ENCODE data around the gene SOCS6. TPM values are rescaled to one million over a fixed set of nuclear protein-coding genes. Genes with fewer than 3 reads are reported as not detected.

The SOCS6 gene
- polyA plus RNA-seq, 1 of the 3 experiments (the other 2 are of a cell fraction): 12.1 TPM

- TF ChIP-seq TCF12 (IDR thresholded peaks at IDR 0.05) (no peak), GATA2 (CRISPR knock-in tag; IDR thresholded peaks at IDR 0.05) (no peak), NFIC (IDR thresholded peaks at IDR 0.05; ENCODE audit: borderline replicate concordance) (no peak), TAF1 (IDR thresholded peaks at IDR 0.05; ENCODE audit: borderline replicate concordance, low read depth, low read length) (no peak)
- TF ChIP-seq, protein P1, sequence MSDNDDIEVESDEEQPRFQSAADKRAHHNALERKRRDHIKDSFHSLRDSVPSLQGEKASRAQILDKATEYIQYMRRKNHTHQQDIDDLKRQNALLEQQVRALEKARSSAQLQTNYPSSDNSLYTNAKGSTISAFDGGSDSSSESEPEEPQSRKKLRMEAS (IDR thresholded peaks at IDR 0.05; ENCODE audit: low read depth): no peak
Measured at GRCh38 chr18:70260683-70261082, 28.2 kb upstream of the SOCS6 start (continued).

- no peak overlapping the region for H3K4me2 ChIP-seq
- no peak overlapping the region for H2AFZ ChIP-seq (ENCODE audit: low read depth)
- TF ChIP-seq RXRA (IDR thresholded peaks at IDR 0.05; ENCODE audit: borderline replicate concordance, low read depth): no peak
- H3K9me2 ChIP-seq: no peaks in the 10 kb centered on the region; the same call in 1 of the 2 replicates
- ChIA-PET CTCF (interaction anchor here (0.7 to 0.9 kb wide), 2 partner anchors 8 to 46 kb away, joined by 3 read pairs; no protein-coding TSS in a partner anchor), POLR2A (no interaction called here)
- H3K27ac ChIP-seq (ENCODE audit: low read depth in 2 of 2, low read length in 1 of 2): no peak overlapping the region
- no peak overlapping the region for H3K4me3 ChIP-seq (ENCODE audit: low read depth in 2 of 2, low read length in 1 of 2)
- H3K27me3 ChIP-seq (ENCODE audit: insufficient read depth): no peaks in the 10 kb centered on the region
- DNase-seq: no peak
- H3K36me3 ChIP-seq (replicated peaks in 1 of 2; ENCODE audit: control insufficient read depth in 1 of 2, insufficient read depth in 2 of 2, low read length in 1 of 2): no peaks in the 10 kb centered on the region
- no peaks in the 10 kb centered on the region for H3K9me3 ChIP-seq
- H3K9ac ChIP-seq: no peak overlapping the region
- peaks cover 0 to 9% of the 10 kb centered on the region in 2 experiments; a peak in 2 of 4 replicates for H3K4me1 ChIP-seq (ENCODE audit: control insufficient read depth in 1 of 2, insufficient read depth in 2 of 2, low read depth in 1 of 2, low read length in 1 of 2)
- WGBS (ENCODE audit: low lambda C conversion rate): 95% methylated on average over 9 of the region's 9 CpGs
- H3K79me2 ChIP-seq (ENCODE audit: insufficient read depth): no peaks in the 10 kb centered on the region
- H4K20me1 ChIP-seq (ENCODE audit: insufficient read depth): no peaks in the 10 kb centered on the region
- no peaks in the 10 kb centered on the region for H3F3A ChIP-seq (replicated peaks; ENCODE audit: insufficient read depth)
Measured at GRCh38 chr18:70261141-70261788, 27.6 kb upstream of the SOCS6 start.

GRCh38 chr18:70263336-70263735 is 25.5 kb upstream of the SOCS6 start:
- Histone ChIP-seq H3K4me2 (no peak overlapping the region), H3K27me3 (ENCODE audit: insufficient read depth) (no peaks in the 10 kb centered on the region), H3K27ac (ENCODE audit: low read depth in 2 of 2, low read length in 1 of 2) (no peak overlapping the region), H3K36me3 (replicated peaks in 1 of 2; ENCODE audit: control insufficient read depth in 1 of 2, insufficient read depth in 2 of 2, low read length in 1 of 2) (no peaks in the 10 kb centered on the region), H3K4me3 (ENCODE audit: low read depth in 2 of 2, low read length in 1 of 2) (no peak overlapping the region), H3K4me1 (ENCODE audit: control insufficient read depth in 1 of 2, insufficient read depth in 2 of 2, low read depth in 1 of 2, low read length in 1 of 2) (peaks cover 0 to 6% of the 10 kb centered on the region in 2 experiments; a peak in 2 of 4 replicates), H3K9me3 (no peaks in the 10 kb centered on the region), H4K20me1 (ENCODE audit: insufficient read depth) (no peaks in the 10 kb centered on the region), H3K79me2 (ENCODE audit: insufficient read depth) (no peaks in the 10 kb centered on the region), H3K9ac (no peak overlapping the region), H2AFZ (ENCODE audit: low read depth) (no peak overlapping the region), H3F3A (replicated peaks; ENCODE audit: insufficient read depth) (no peaks in the 10 kb centered on the region), H3K9me2 (no peaks in the 10 kb centered on the region; the same call in 1 of the 2 replicates)
- ChIA-PET POLR2A (no interaction called here), CTCF (no interaction called here)
- TF ChIP-seq USF2 (IDR thresholded peaks at IDR 0.05; ENCODE audit: borderline replicate concordance, low read depth, low read length) (no peak), FOXJ3 (CRISPR knock-in tag; IDR thresholded peaks at IDR 0.05) (no peak), FOSL2 (IDR thresholded peaks at IDR 0.05; ENCODE audit: borderline replicate concordance, low read depth) (no peak), RCOR1 (IDR thresholded peaks at IDR 0.05; ENCODE audit: low read length) (no peak), FOXM1 (IDR thresholded peaks at IDR 0.05; ENCODE audit: low read depth) (no peak)
- TF ChIP-seq, protein P2, sequence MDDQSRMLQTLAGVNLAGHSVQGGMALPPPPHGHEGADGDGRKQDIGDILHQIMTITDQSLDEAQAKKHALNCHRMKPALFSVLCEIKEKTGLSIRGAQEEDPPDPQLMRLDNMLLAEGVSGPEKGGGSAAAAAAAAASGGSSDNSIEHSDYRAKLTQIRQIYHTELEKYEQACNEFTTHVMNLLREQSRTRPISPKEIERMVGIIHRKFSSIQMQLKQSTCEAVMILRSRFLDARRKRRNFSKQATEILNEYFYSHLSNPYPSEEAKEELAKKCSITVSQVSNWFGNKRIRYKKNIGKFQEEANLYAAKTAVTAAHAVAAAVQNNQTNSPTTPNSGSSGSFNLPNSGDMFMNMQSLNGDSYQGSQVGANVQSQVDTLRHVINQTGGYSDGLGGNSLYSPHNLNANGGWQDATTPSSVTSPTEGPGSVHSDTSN (IDR thresholded peaks at IDR 0.05): no peak
- TF ChIP-seq, protein P3, sequence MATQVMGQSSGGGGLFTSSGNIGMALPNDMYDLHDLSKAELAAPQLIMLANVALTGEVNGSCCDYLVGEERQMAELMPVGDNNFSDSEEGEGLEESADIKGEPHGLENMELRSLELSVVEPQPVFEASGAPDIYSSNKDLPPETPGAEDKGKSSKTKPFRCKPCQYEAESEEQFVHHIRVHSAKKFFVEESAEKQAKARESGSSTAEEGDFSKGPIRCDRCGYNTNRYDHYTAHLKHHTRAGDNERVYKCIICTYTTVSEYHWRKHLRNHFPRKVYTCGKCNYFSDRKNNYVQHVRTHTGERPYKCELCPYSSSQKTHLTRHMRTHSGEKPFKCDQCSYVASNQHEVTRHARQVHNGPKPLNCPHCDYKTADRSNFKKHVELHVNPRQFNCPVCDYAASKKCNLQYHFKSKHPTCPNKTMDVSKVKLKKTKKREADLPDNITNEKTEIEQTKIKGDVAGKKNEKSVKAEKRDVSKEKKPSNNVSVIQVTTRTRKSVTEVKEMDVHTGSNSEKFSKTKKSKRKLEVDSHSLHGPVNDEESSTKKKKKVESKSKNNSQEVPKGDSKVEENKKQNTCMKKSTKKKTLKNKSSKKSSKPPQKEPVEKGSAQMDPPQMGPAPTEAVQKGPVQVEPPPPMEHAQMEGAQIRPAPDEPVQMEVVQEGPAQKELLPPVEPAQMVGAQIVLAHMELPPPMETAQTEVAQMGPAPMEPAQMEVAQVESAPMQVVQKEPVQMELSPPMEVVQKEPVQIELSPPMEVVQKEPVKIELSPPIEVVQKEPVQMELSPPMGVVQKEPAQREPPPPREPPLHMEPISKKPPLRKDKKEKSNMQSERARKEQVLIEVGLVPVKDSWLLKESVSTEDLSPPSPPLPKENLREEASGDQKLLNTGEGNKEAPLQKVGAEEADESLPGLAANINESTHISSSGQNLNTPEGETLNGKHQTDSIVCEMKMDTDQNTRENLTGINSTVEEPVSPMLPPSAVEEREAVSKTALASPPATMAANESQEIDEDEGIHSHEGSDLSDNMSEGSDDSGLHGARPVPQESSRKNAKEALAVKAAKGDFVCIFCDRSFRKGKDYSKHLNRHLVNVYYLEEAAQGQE (IDR thresholded peaks at IDR 0.05; ENCODE audit: low read depth, low read length): no peak
- DNase-seq: no peak
- WGBS (ENCODE audit: low lambda C conversion rate): 79% methylated on average over 3 of the region's 3 CpGs
